ENCODE results near the gene PRDM5.

GRCh38 chr4:120796271-120796670, 126.3 kb downstream of the PRDM5 start:
- TF ChIP-seq CTCF (IDR thresholded peaks at IDR 0.05 in 2 of 3, conservative IDR thresholded peaks at IDR 0.05 in 1 of 3; ENCODE audit: borderline replicate concordance in 1 of 3, insufficient read depth in 1 of 3, low read depth in 2 of 3, low read length in 2 of 3): no peak
- TF ChIP-seq EZH2phosphoT487 (IDR thresholded peaks at IDR 0.05; ENCODE audit: borderline replicate concordance): no peak
- TF ChIP-seq CEBPB (IDR thresholded peaks at IDR 0.05; ENCODE audit: low read depth): no peak
- no peak for TF ChIP-seq YY1 (IDR thresholded peaks at IDR 0.05; ENCODE audit: extremely low read depth, insufficient replicate concordance, low read depth, low read length)
- no peak for TF ChIP-seq POLR2A (IDR thresholded peaks at IDR 0.05; ENCODE audit: borderline replicate concordance, extremely low read depth, insufficient read depth, insufficient read length)
- TF ChIP-seq EZH2 (IDR thresholded peaks at IDR 0.05): no peak
- TF ChIP-seq MAX (IDR thresholded peaks at IDR 0.05): no peak
- TF ChIP-seq POLR2AphosphoS5 (IDR thresholded peaks at IDR 0.05; ENCODE audit: low read depth, low read length): no peak
- TF ChIP-seq SRF (IDR thresholded peaks at IDR 0.05; ENCODE audit: low read depth): no peak
